Prostate gland (tissue), 2 donors: ENCODE data around the gene OGFOD3. TPM values are rescaled to one million over a fixed set of nuclear protein-coding genes. Genes with fewer than 3 reads are reported as not detected.

Experiments
- DNase-seq: peaks from one replicate; pipeline ENCODE4 v3.0.0-alpha.2; 2019; ENCODE audit warnings: low spot score
- H3K27ac ChIP-seq, 2 donors: fragments of 200-600 bp; sonication (generic); 2 replicates each; pipeline ENCODE4 v1.5.1; 2017 to 2019
- H3K27me3 ChIP-seq: fragments of 200-600 bp; sonication (generic); replicated peaks from 2 replicates; pipeline ENCODE4 v1.5.1; 2019; ENCODE audit not compliant: insufficient read depth
- H3K36me3 ChIP-seq, 2 donors: fragments of 200-600 bp; sonication (generic); 1 replicate in 1 of 2; 2 replicates in 1 of 2; pipeline versions ENCODE4 v1.5.1 to v1.8.1; 2017 to 2019
- H3K4me1 ChIP-seq: fragments of 200-600 bp; sonication (generic); replicated peaks from 2 replicates; pipeline ENCODE4 v1.5.1; 2019
- H3K4me3 ChIP-seq, 2 donors: fragments of 200-600 bp; sonication (generic); 2 replicates each; pipeline ENCODE4 v1.5.1; 2017 to 2019
- H3K9me3 ChIP-seq: fragments of 200-600 bp; sonication (generic); 2 replicates; pipeline ENCODE4 v1.5.1; 2017
- POLR2A ChIP-seq: fragments of 450-650 bp; IDR thresholded peaks from one replicate; pipeline ENCODE4 v1.6.1; 2016; ENCODE audit warnings: antibody characterized with exemption, mild to moderate bottlenecking
- POLR2AphosphoS5 ChIP-seq: sonication (generic); formaldehyde crosslinking; IDR thresholded peaks from one replicate; pipeline ENCODE4 v1.6.1; 2017; ENCODE audit warnings: antibody characterized with exemption
- WGBS: methylation state at CpG from one replicate; pipeline ENCODE4 v1.1.5; 2018; 5-methylcytosine and 5-hydroxymethylcytosine counted together
- intact Hi-C: fragments of 100-400 bp; cut with DNase I; formaldehyde crosslinking; loops from one replicate; pipeline ENCODE4 v1.14.2; 2022
- total RNA-seq, 2 donors: library from RNA; depleted of rRNA; stranded (reverse); fragments of >200 nt; gene quantifications; one replicate each; pipeline ENCODE4 v1.1.0, GENCODE V29; 2016
- TF ChIP-seq, protein P1 (sequence below), 4 experiments: fragments of 200-600 bp in 2 of 4; fragments of 450-650 bp in 2 of 4; sonication (generic) in 2 of 4; IDR thresholded peaks; 1 replicate in 3 of 4; 2 replicates in 1 of 4; pipeline ENCODE4 v1.5.1; 2016 to 2019; ENCODE audit warnings: antibody characterized with exemption in 4 of 4, mild to moderate bottlenecking in 2 of 4, moderate library complexity in 2 of 4

Gene OGFOD3
- total RNA-seq, 2 donors from 2014 or later, result 41.0 to 65.8 TPM

DNA sequence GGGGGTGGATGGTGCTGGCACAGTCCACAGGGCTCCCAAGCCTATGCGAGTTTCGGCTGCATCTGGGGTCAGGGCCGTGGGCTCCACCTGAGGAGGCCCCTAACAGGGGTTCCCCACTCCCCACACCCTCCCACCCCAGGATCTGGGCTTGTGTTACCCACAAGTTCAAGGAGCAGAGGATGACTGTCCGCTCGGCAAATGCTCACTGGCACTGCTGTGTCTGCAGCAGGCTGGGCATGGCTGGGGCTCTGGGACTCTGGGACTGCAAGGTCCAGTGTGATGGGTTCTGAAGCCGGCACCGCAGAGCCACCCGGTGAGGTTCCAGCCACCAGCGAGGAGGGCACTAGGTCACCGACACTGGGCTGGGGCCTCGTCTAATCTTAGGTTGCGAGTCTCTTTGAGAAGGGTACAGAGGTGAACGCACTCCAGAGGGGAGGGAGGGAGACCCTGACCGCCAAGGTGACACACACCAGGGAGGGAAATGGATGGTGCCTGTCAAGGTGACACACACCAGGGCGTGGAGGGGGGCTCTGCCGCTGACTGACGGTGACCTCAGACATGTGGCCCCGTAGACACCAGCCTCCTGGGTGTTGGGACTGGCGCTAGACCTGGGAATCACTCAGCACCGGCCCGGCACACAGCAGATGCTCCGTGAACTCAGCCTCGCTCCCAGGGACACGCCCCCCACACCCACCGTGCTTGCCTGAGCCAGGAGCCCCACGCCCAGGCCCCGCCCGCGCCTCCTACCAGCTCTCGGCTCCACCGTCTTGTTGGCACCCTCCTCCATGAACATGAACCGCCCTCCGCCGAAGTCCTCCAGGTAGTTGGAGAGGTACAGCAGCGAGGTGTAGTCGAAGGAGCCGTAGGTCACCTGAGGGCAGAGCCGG is 20.7 kb downstream of the OGFOD3 start:
- TF ChIP-seq POLR2A (no peak), POLR2AphosphoS5 (no peak)
- TF ChIP-seq, protein P1, sequence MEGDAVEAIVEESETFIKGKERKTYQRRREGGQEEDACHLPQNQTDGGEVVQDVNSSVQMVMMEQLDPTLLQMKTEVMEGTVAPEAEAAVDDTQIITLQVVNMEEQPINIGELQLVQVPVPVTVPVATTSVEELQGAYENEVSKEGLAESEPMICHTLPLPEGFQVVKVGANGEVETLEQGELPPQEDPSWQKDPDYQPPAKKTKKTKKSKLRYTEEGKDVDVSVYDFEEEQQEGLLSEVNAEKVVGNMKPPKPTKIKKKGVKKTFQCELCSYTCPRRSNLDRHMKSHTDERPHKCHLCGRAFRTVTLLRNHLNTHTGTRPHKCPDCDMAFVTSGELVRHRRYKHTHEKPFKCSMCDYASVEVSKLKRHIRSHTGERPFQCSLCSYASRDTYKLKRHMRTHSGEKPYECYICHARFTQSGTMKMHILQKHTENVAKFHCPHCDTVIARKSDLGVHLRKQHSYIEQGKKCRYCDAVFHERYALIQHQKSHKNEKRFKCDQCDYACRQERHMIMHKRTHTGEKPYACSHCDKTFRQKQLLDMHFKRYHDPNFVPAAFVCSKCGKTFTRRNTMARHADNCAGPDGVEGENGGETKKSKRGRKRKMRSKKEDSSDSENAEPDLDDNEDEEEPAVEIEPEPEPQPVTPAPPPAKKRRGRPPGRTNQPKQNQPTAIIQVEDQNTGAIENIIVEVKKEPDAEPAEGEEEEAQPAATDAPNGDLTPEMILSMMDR (IDR thresholded peaks at IDR 0.05), result no peak
- DNase-seq, result no peak
- intact Hi-C loops, result no loop called here
- Histone ChIP-seq H3K36me3 (no peaks in the 10 kb centered on the region), H3K4me1 (no peaks in the 10 kb centered on the region), H3K27ac (peak overlapping the region in 1 of 2 donors; percentile 11), H3K9me3 (no peaks in the 10 kb centered on the region), H3K4me3 (no peak overlapping the region), H3K27me3 (no peaks in the 10 kb centered on the region)
- 84% methylated on average over 38 of the region's 38 CpGs for WGBS

GRCh38 chr17:82396601-82397435 is 21.6 kb downstream of the OGFOD3 start:
- Histone ChIP-seq H3K9me3 (no peaks in the 10 kb centered on the region), H3K36me3 (no peaks in the 10 kb centered on the region), H3K27me3 (no peaks in the 10 kb centered on the region), H3K4me3 (no peak overlapping the region), H3K27ac (peak overlapping the region in 1 of 2 donors; percentile 11), H3K4me1 (no peaks in the 10 kb centered on the region)
- no peak for DNase-seq
- TF ChIP-seq, protein P1 (IDR thresholded peaks at IDR 0.05), result no peak
- TF ChIP-seq POLR2A (no peak), POLR2AphosphoS5 (no peak)
- 52% methylated on average over 19 of the region's 19 CpGs for WGBS
- intact Hi-C loops, result no loop called here

DNA sequence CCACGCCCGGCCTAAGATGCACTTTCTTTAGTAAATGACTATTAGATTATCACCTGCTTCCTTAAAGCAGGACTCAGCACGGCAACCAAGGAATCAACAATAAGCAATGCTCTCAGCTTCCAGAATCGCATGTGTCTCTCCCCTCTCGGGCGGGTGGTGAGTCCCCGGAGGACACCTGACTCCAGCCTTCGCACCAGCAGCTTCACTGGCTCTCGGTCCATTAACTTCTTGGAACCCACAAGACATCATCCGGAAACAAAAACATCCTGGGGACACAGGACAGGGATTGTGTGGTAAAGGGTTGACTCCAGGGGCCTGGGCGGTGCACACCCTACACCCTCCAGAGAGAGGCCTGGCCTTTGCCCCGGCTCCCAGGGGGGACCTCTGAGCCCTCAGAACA is 24.1 kb downstream of the OGFOD3 start:
- no peak for TF ChIP-seq POLR2AphosphoS5
- TF ChIP-seq POLR2A, result no peak
- TF ChIP-seq, protein P1 (IDR thresholded peaks at IDR 0.05), result no peak
- intact Hi-C loops, result no loop called here
- WGBS, result 96% methylated on average over 12 of the region's 12 CpGs

DNA sequence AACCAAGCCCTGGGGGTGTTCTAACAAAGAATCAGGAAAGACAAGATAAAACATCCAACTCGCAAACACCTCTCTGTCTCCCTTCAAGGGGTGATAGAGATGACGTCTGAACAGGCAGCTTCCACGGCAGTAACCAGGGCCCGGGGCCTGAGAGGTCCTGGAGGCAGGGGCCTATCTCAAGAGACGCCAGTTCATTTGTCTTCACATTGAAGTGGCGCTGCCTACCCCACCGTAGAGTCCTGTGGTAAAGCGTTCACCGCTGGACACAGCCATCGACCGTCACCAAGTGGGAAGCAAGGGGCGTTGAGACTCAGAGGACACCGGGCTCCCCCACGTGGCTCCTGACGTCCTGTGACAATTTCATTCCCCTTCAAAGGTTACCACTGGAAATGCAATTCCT is 25.4 kb downstream of the OGFOD3 start:
- no peak overlapping the region for H3K4me3 ChIP-seq
- H3K27me3 ChIP-seq, result no peaks in the 10 kb centered on the region
- TF ChIP-seq POLR2A, result no peak
- no peak for TF ChIP-seq POLR2AphosphoS5
- TF ChIP-seq, protein P1 (IDR thresholded peaks at IDR 0.05), result no peak
- DNase-seq, result no peak
- WGBS, result 90% methylated on average over 15 of the region's 15 CpGs
- intact Hi-C loops, result no loop called here
- H3K4me1 ChIP-seq, result no peaks in the 10 kb centered on the region
- no peaks in the 10 kb centered on the region for H3K36me3 ChIP-seq
- no peaks in the 10 kb centered on the region for H3K9me3 ChIP-seq
- no peak overlapping the region for H3K27ac ChIP-seq

More for the DNA sequence above, 24.1 kb downstream of the OGFOD3 start:
- no peak for DNase-seq
- Histone ChIP-seq H3K9me3 (no peaks in the 10 kb centered on the region), H3K36me3 (no peaks in the 10 kb centered on the region), H3K27ac (no peak overlapping the region), H3K27me3 (no peaks in the 10 kb centered on the region), H3K4me1 (no peaks in the 10 kb centered on the region), H3K4me3 (no peak overlapping the region)
